AG10803 (cell line): ENCODE measurements around the gene ST14.
A peak's percentile ranks its signal among the peaks of the same experiment; 100 is the strongest.

Experiments used
- DNase-seq: peaks from one replicate; pipeline ENCODE4 v3.0.0; 2010; ENCODE audit warnings: low read depth
- H3K4me3 ChIP-seq: 2 replicates; pipeline ENCODE4 v1.5.1; 2011; ENCODE audit warnings: mild to moderate bottlenecking, low read length, control low read depth
- CTCF ChIP-seq: conservative IDR thresholded peaks from 2 replicates; pipeline ENCODE4 v1.5.1; 2011; ENCODE audit warnings: mild to moderate bottlenecking, low read length, control low read depth, inconsistent platforms

ST14 gene

GRCh38 chr11:130136107-130136506 lies 23.5 kb upstream of the ST14 start:
- TF ChIP-seq CTCF, result no peak
- H3K4me3 ChIP-seq, result no peak overlapping the region
- no peak for DNase-seq

- no peak overlapping the region for H3K4me3 ChIP-seq
- TF ChIP-seq CTCF, result no peak
- DNase-seq, result no peak
Observed at GRCh38 chr11:130137999-130138398, 21.6 kb upstream of the ST14 start.

- no peak for DNase-seq
- TF ChIP-seq CTCF, result no peak
- H3K4me3 ChIP-seq, result no peak overlapping the region
Observed at GRCh38 chr11:130139401-130139800, 20.2 kb upstream of the ST14 start.

- peak; percentile 50 for DNase-seq
- no peak for TF ChIP-seq CTCF
Observed at GRCh38 chr11:130141561-130142341, 17.8 kb upstream of the ST14 start.

GRCh38 chr11:130144141-130144540 lies 15.4 kb upstream of the ST14 start:
- no peak for TF ChIP-seq CTCF
- no peak for DNase-seq
- no peak overlapping the region for H3K4me3 ChIP-seq

More at GRCh38 chr11:130141561-130142341, 17.8 kb upstream of the ST14 start:
- no peak overlapping the region for H3K4me3 ChIP-seq

GRCh38 chr11:130144861-130145281 lies 14.7 kb upstream of the ST14 start:
- TF ChIP-seq CTCF, result no peak
- H3K4me3 ChIP-seq, result no peak overlapping the region
- DNase-seq, result no peak

GRCh38 chr11:130145311-130145812 lies 14.2 kb upstream of the ST14 start:
- TF ChIP-seq CTCF, result no peak
- H3K4me3 ChIP-seq, result no peak overlapping the region
- no peak for DNase-seq
